Smooth muscle cell (in vitro differentiated cells): ENCODE results near the gene RPS6KB1. TPM values are rescaled to one million over a fixed set of nuclear protein-coding genes. Genes with fewer than 3 reads are reported as not detected.

Experiments
- DNase-seq: peaks from one replicate; lab custom pipeline; 2025; ENCODE audit not compliant: unreplicated experiment; lab: John Stamatoyannopoulos, UW
- H2AFZ ChIP-seq: fragments of 200-600 bp; sonication (generic); 2 replicates; pipeline ENCODE4 v1.6.0; 2016; ENCODE audit warnings: antibody characterized with exemption, low read depth, mild to moderate bottlenecking
- H3F3A ChIP-seq: fragments of 200-600 bp; sonication (generic); 2 replicates; pipeline ENCODE4 v1.6.0; 2017; ENCODE audit warnings: antibody characterized with exemption, low read depth
- H3K27ac ChIP-seq: fragments of 200-600 bp; sonication (generic); 2 replicates; pipeline ENCODE4 v1.5.1; 2016; ENCODE audit warnings: low read depth, mild to moderate bottlenecking
- H3K27me3 ChIP-seq: fragments of 200-600 bp; sonication (generic); 2 replicates; pipeline ENCODE4 v1.6.1; 2016; ENCODE audit warnings: low read depth, mild to moderate bottlenecking
- H3K36me3 ChIP-seq: fragments of 200-600 bp; sonication (generic); 2 replicates; pipeline ENCODE4 v1.5.1; 2016; ENCODE audit warnings: low read depth
- H3K4me1 ChIP-seq: fragments of 200-600 bp; sonication (generic); 2 replicates; pipeline ENCODE4 v1.5.1; 2016; ENCODE audit warnings: low read depth
- H3K4me2 ChIP-seq: fragments of 200-600 bp; sonication (generic); 2 replicates; pipeline ENCODE4 v1.6.0; 2016; ENCODE audit warnings: mild to moderate bottlenecking
- H3K4me3 ChIP-seq: fragments of 200-600 bp; sonication (generic); 2 replicates; pipeline ENCODE4 v1.5.1; 2016; ENCODE audit warnings: mild to moderate bottlenecking
- H3K79me2 ChIP-seq: fragments of 200-600 bp; sonication (generic); 2 replicates; pipeline ENCODE4 v1.6.0; 2016; ENCODE audit warnings: low read depth, mild to moderate bottlenecking
- H3K9ac ChIP-seq: fragments of 200-600 bp; sonication (generic); 2 replicates; pipeline ENCODE4 v1.6.0; 2016; ENCODE audit warnings: low read depth
- H3K9me3 ChIP-seq: fragments of 200-600 bp; sonication (generic); replicated peaks from 2 replicates; pipeline ENCODE4 v1.5.1; 2016; ENCODE audit warnings: low read depth
- H4K20me1 ChIP-seq: fragments of 200-600 bp; sonication (generic); 2 replicates; pipeline ENCODE4 v1.6.0; 2016; ENCODE audit warnings: low read depth
- WGBS: methylation state at CpG from one replicate; pipeline ENCODE4 v1.1.7; 2016; ENCODE audit warnings: low lambda C conversion rate; 5-methylcytosine and 5-hydroxymethylcytosine counted together
- polyA plus RNA-seq: library from polyadenylated mRNA; unstranded; fragments of >200 nt; fragmentation: Nextera tagmentation; extraction: Ambion mirVana; gene quantifications from 2 replicates; pipeline ENCODE4 v1.2.1, GENCODE V29; 2016
- total RNA-seq: library from RNA; depleted of rRNA; stranded (reverse); fragments of >200 nt; gene quantifications from 2 replicates; pipeline ENCODE4 v1.2.3, GENCODE V29; 2014
- TF ChIP-seq, protein P1 (sequence below): fragments of 200-600 bp; sonication (generic); IDR thresholded peaks from 2 replicates; pipeline ENCODE4 v1.5.1; 2017; ENCODE audit warnings: borderline replicate concordance, mild to moderate bottlenecking, antibody characterized with exemption; ENCODE audit not compliant: insufficient read depth, poor library complexity, severe bottlenecking

The RPS6KB1 gene
- total and polyA plus RNA-seq, 2 experiments from 2014 or later: 19.0 to 20.8 TPM

DNA sequence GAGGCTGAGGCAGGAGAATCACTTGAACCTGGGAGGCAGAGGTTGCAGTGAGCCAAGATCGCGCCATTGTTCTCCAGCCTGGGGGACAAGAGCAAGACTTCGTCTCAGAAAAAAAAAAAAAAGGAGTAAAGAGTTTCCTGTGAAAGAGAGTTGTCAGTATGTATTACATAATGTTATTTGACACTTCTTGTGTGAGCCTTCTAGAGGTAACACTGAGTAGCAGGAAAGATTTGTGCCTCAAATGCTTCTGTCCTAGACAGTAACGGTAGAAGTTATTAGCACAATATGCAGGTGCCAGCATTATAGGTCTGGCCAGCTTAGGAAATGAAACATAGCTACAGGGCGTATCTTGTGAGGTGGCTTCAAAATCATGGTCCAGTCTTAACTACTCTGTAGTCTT is 6.2 kb downstream of the RPS6KB1 start:
- TF ChIP-seq, protein P1, sequence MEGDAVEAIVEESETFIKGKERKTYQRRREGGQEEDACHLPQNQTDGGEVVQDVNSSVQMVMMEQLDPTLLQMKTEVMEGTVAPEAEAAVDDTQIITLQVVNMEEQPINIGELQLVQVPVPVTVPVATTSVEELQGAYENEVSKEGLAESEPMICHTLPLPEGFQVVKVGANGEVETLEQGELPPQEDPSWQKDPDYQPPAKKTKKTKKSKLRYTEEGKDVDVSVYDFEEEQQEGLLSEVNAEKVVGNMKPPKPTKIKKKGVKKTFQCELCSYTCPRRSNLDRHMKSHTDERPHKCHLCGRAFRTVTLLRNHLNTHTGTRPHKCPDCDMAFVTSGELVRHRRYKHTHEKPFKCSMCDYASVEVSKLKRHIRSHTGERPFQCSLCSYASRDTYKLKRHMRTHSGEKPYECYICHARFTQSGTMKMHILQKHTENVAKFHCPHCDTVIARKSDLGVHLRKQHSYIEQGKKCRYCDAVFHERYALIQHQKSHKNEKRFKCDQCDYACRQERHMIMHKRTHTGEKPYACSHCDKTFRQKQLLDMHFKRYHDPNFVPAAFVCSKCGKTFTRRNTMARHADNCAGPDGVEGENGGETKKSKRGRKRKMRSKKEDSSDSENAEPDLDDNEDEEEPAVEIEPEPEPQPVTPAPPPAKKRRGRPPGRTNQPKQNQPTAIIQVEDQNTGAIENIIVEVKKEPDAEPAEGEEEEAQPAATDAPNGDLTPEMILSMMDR: no peak
- no peak overlapping the region for H3K4me3 ChIP-seq
- WGBS: 97% methylated on average over 5 of the region's 5 CpGs
- no peak overlapping the region for H3K27ac ChIP-seq
- H3K79me2 ChIP-seq: peaks cover 96% of the 10 kb centered on the region
- peaks cover 69% of the 10 kb centered on the region for H4K20me1 ChIP-seq
- peaks cover 3% of the 10 kb centered on the region for H3K4me1 ChIP-seq
- H3K9ac ChIP-seq: no peak overlapping the region
- no peak overlapping the region for H3K4me2 ChIP-seq
- H2AFZ ChIP-seq: no peak overlapping the region
- no peaks in the 10 kb centered on the region for H3F3A ChIP-seq
- no peaks in the 10 kb centered on the region for H3K36me3 ChIP-seq
- H3K27me3 ChIP-seq: no peaks in the 10 kb centered on the region
- no peaks in the 10 kb centered on the region for H3K9me3 ChIP-seq
- DNase-seq: no peak

DNA sequence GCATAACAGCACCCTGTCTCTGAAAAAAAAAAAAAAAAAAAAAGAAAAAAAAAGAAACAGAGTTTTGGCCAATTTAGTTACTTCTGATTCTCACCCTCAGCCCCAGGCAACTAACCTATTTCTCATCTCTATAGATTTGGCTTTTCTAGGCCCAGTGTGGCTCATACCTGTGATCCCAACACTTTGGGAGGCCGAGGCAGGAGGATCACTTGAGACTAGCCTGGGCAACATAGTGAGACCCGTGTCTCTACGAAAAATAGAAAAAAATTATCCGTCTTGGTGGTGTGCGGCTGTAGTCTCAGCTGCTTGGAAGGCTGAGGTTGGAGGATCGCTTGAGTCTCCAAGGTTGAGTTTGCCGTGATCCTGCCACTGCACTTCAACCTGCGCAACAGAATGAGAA is 8.7 kb downstream of the RPS6KB1 start:
- H3K4me2 ChIP-seq: no peak overlapping the region
- H3K27ac ChIP-seq: no peak overlapping the region
- 99% methylated on average over 8 of the region's 8 CpGs for WGBS
- no peak overlapping the region for H2AFZ ChIP-seq
- H3K79me2 ChIP-seq: peaks cover 95% of the 10 kb centered on the region
- H3K4me3 ChIP-seq: no peak overlapping the region
- H3K27me3 ChIP-seq: no peaks in the 10 kb centered on the region
- H4K20me1 ChIP-seq: peaks cover 70% of the 10 kb centered on the region
- H3K36me3 ChIP-seq: no peaks in the 10 kb centered on the region
- H3K9me3 ChIP-seq: no peaks in the 10 kb centered on the region
- TF ChIP-seq, protein P1: no peak
- H3K9ac ChIP-seq: no peak overlapping the region
- no peak for DNase-seq
- no peaks in the 10 kb centered on the region for H3K4me1 ChIP-seq
- H3F3A ChIP-seq: no peaks in the 10 kb centered on the region

DNA sequence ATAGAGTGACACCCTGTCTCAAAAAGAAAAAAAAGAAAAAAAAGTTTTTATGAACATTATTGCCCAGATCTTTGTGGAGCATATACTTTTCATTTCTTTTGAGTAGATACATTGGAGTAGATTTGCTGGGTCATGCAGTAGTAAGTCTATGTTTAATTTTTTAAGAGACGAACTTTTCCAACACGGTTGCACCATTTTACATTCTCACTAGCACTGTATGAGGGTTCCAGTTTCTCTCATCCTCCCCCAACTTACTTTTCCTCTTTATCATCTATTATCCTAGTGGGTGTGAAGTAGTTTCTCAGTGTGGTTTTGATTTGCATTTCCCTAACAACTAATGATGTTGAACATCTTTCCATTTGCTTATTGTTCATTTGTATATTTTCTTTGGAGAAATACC is 10.5 kb downstream of the RPS6KB1 start:
- Histone ChIP-seq H4K20me1 (peaks cover 71% of the 10 kb centered on the region), H3K9me3 (no peaks in the 10 kb centered on the region), H3K4me3 (no peak overlapping the region), H3K4me2 (no peak overlapping the region), H3K4me1 (no peaks in the 10 kb centered on the region), H3K36me3 (no peaks in the 10 kb centered on the region), H3F3A (no peaks in the 10 kb centered on the region), H3K27me3 (no peaks in the 10 kb centered on the region), H2AFZ (no peak overlapping the region), H3K79me2 (peaks cover 92% of the 10 kb centered on the region), H3K9ac (no peak overlapping the region), H3K27ac (no peak overlapping the region)
- WGBS: 98% methylated on average over 2 of the region's 2 CpGs
- TF ChIP-seq, protein P1: no peak
- no peak for DNase-seq

DNA sequence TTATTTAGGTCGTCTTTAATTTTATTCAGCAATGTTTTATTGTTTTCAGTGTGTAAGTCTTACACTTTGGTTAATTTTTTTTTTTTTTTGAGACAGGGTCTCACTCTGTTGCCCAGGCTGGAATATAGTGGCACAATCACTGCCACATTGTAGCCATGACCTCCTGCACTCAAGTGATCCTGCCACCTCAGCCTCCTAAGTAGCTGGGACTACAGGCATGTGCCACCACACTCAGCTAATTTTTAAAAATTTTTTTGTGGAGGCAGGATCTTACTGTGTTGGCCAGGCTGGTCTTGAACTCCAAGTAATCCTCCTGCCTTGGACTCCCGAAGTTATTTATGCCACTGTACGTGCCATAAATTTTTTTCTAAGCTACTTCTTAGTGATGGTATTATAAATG is 14.5 kb downstream of the RPS6KB1 start:
- H3K79me2 ChIP-seq: peaks cover 66% of the 10 kb centered on the region
- H3K36me3 ChIP-seq: peaks cover under 1% of the 10 kb centered on the region
- WGBS: 96% methylated on average over 3 of the region's 3 CpGs
- H3K27me3 ChIP-seq: no peaks in the 10 kb centered on the region
- no peak overlapping the region for H3K4me2 ChIP-seq
- H3K27ac ChIP-seq: no peak overlapping the region
- no peaks in the 10 kb centered on the region for H3F3A ChIP-seq
- no peak for DNase-seq
- no peaks in the 10 kb centered on the region for H3K4me1 ChIP-seq
- H3K9ac ChIP-seq: no peak overlapping the region
- no peak overlapping the region for H3K4me3 ChIP-seq
- TF ChIP-seq, protein P1: no peak
- no peak overlapping the region for H2AFZ ChIP-seq
- no peaks in the 10 kb centered on the region for H3K9me3 ChIP-seq
- H4K20me1 ChIP-seq: peaks cover 41% of the 10 kb centered on the region
